Left forelimb (tissue), 1 donor: ENCODE measurements around the gene SEMA3D.

Source experiments
- DNase-seq: peaks from one replicate; pipeline ENCODE4 v3.0.0-alpha.2; 2018; ENCODE audit warnings: low spot score

SEMA3D gene

GRCh38 chr7:85079434-85079833, 107.4 kb downstream of the SEMA3D start:
- no peak for DNase-seq

- no peak for DNase-seq
Measured at GRCh38 chr7:85078181-85078580, 108.7 kb downstream of the SEMA3D start.

GRCh38 chr7:85075864-85076263, 111.0 kb downstream of the SEMA3D start:
- DNase-seq = no peak

- no peak for DNase-seq
Measured at GRCh38 chr7:85074992-85075391, 111.9 kb downstream of the SEMA3D start.

GRCh38 chr7:85074016-85074415, 112.8 kb downstream of the SEMA3D start:
- DNase-seq = no peak

GRCh38 chr7:85070967-85071628, 115.8 kb downstream of the SEMA3D start:
- no peak for DNase-seq

GRCh38 chr7:85068799-85069198, 118.1 kb downstream of the SEMA3D start:
- no peak for DNase-seq

GRCh38 chr7:85067371-85067770, 119.5 kb downstream of the SEMA3D start:
- no peak for DNase-seq

GRCh38 chr7:85065888-85066485, 120.9 kb downstream of the SEMA3D start:
- no peak for DNase-seq

GRCh38 chr7:85065306-85065705, 121.5 kb downstream of the SEMA3D start:
- no peak for DNase-seq

GRCh38 chr7:85062651-85063050, 124.2 kb downstream of the SEMA3D start:
- no peak for DNase-seq

GRCh38 chr7:85061456-85061855, 125.4 kb downstream of the SEMA3D start:
- no peak for DNase-seq

- DNase-seq = no peak
Measured at GRCh38 chr7:85060696-85061095, 126.2 kb downstream of the SEMA3D start.

GRCh38 chr7:85055906-85056305, 130.9 kb downstream of the SEMA3D start:
- DNase-seq = no peak

GRCh38 chr7:85055196-85055595, 131.7 kb downstream of the SEMA3D start:
- DNase-seq = no peak

- no peak for DNase-seq
Measured at GRCh38 chr7:85054306-85054705, 132.6 kb downstream of the SEMA3D start.

- DNase-seq = no peak
Measured at GRCh38 chr7:85052894-85053293, 134.0 kb downstream of the SEMA3D start.

GRCh38 chr7:85052056-85052737, 134.7 kb downstream of the SEMA3D start:
- no peak for DNase-seq

GRCh38 chr7:85046534-85046933, 140.3 kb downstream of the SEMA3D start:
- no peak for DNase-seq

- DNase-seq = peak; percentile 68
Measured at GRCh38 chr7:85041605-85042216, 145.1 kb downstream of the SEMA3D start.

- no peak for DNase-seq
Measured at GRCh38 chr7:85039196-85039923, 147.5 kb downstream of the SEMA3D start.

- no peak for DNase-seq
Measured at GRCh38 chr7:85038466-85038865, 148.4 kb downstream of the SEMA3D start.
